Measurements from ENCODE around the gene CEP164. TPM values are rescaled to one million over a fixed set of nuclear protein-coding genes. Genes with fewer than 3 reads are reported as not detected.

Gene CEP164
- total RNA-seq, 1 experiment from 2014 or later = 43.7 TPM

DNA sequence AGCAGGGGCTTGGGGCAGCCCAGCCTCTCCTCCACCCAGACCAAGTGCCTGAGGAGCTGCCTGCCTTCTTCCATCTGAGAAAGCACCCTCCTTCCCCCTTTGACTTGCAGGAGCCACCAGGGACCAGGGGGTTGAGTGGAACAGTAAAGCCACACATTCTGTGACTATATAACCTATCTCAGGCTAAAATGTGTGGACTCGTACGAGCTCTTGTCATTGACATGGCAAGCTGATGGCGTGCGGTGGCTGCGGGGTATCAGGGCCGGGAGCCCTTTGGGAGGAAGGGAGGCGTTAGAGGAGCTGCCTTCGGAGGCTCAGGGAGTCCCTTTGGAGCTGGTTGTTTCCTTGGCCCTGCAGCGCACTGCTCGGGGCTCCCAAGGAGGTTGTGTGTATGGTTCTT lies 84.5 kb downstream of the CEP164 start:
- no peak overlapping the region for H3K9ac ChIP-seq (ENCODE audit: low read length)
- no peak overlapping the region for H3K4me3 ChIP-seq (ENCODE audit: low read length)
- intact Hi-C loops (cut with micrococcal nuclease) = no loop called here
- H2AFZ ChIP-seq (ENCODE audit: low read length) = no peak overlapping the region
- ATAC-seq = no peak
- DNase-seq = no peak
- no peak overlapping the region for H3K27ac ChIP-seq (ENCODE audit: low read length)
- H4K20me1 ChIP-seq (ENCODE audit: low read length) = no peaks in the 10 kb centered on the region
- H3K9me2 ChIP-seq (replicated peaks; ENCODE audit: low read length) = no peaks in the 10 kb centered on the region
- H3K9me3 ChIP-seq (ENCODE audit: low read length) = no peaks in the 10 kb centered on the region
- no peak overlapping the region for H3K4me2 ChIP-seq (ENCODE audit: low read length)
- CTCF ChIA-PET = no interaction called here
- no peaks in the 10 kb centered on the region for H3F3A ChIP-seq (ENCODE audit: low read length, unreplicated experiment)
- H3K27me3 ChIP-seq (ENCODE audit: low read length) = no peaks in the 10 kb centered on the region
- TF ChIP-seq, protein P1, sequence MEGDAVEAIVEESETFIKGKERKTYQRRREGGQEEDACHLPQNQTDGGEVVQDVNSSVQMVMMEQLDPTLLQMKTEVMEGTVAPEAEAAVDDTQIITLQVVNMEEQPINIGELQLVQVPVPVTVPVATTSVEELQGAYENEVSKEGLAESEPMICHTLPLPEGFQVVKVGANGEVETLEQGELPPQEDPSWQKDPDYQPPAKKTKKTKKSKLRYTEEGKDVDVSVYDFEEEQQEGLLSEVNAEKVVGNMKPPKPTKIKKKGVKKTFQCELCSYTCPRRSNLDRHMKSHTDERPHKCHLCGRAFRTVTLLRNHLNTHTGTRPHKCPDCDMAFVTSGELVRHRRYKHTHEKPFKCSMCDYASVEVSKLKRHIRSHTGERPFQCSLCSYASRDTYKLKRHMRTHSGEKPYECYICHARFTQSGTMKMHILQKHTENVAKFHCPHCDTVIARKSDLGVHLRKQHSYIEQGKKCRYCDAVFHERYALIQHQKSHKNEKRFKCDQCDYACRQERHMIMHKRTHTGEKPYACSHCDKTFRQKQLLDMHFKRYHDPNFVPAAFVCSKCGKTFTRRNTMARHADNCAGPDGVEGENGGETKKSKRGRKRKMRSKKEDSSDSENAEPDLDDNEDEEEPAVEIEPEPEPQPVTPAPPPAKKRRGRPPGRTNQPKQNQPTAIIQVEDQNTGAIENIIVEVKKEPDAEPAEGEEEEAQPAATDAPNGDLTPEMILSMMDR (conservative IDR thresholded peaks at IDR 0.05; ENCODE audit: low read depth, low read length) = no peak
- TF ChIP-seq EZH2 (IDR thresholded peaks at IDR 0.05; ENCODE audit: low read length, unreplicated experiment) (no peak), EZH2phosphoT487 (IDR thresholded peaks at IDR 0.05; ENCODE audit: borderline replicate concordance, low read length) (no peak)
- no peaks in the 10 kb centered on the region for H3K4me1 ChIP-seq (ENCODE audit: insufficient read depth, low read length)
- no peaks in the 10 kb centered on the region for H3K79me2 ChIP-seq (ENCODE audit: low read length)
- POLR2A ChIA-PET (ENCODE audit: unreplicated experiment) = no interaction called here
- TSS peak; percentile 13 for BruUV-seq (replicated peaks)
- H3K36me3 ChIP-seq (ENCODE audit: low read depth, low read length) = peaks cover 10% of the 10 kb centered on the region; the same call in 1 of the 2 replicates

DNA sequence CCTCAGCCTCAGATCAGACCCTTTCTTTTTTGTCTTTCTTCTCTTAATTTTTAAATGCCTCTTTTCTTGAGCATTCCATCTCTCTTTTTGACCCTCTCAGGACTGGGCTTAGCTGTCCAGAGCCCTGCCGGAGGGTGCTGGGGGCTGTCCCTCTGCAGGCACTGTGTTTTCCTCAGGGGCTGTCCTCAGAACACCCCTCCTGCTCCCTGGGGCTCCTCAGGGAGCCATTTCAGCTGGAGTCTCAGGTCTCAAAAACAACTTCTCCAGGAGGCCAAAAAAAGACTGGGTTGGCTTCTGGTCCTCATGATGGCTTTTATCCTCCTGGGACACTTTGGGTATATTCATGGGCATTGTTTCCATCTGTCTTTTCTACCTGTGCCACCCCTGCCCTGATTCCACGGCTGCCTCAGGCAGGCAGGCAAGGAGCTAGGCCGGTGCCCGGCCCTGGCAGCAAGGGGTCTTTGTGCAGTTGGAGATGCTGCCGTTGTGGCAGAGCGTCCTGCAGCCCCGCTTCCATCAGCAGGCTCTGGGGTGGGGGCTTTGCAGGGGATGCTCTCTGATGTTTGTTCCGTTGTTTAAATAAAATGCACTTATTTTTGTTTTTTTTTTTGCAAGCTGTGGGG lies 85.1 kb downstream of the CEP164 start:
- Histone ChIP-seq H2AFZ (ENCODE audit: low read length) (no peak overlapping the region), H3K9ac (ENCODE audit: low read length) (no peak overlapping the region), H3K4me2 (ENCODE audit: low read length) (no peak overlapping the region), H4K20me1 (ENCODE audit: low read length) (no peaks in the 10 kb centered on the region), H3K36me3 (ENCODE audit: low read depth, low read length) (peaks cover 8% of the 10 kb centered on the region; the same call in 1 of the 2 replicates), H3K4me3 (ENCODE audit: low read length) (no peak overlapping the region), H3K79me2 (ENCODE audit: low read length) (no peaks in the 10 kb centered on the region), H3K27me3 (ENCODE audit: low read length) (no peaks in the 10 kb centered on the region), H3K27ac (ENCODE audit: low read length) (no peak overlapping the region), H3K4me1 (ENCODE audit: insufficient read depth, low read length) (no peaks in the 10 kb centered on the region), H3K9me3 (ENCODE audit: low read length) (no peaks in the 10 kb centered on the region), H3F3A (ENCODE audit: low read length, unreplicated experiment) (no peaks in the 10 kb centered on the region), H3K9me2 (replicated peaks; ENCODE audit: low read length) (no peaks in the 10 kb centered on the region)
- ATAC-seq (no peak), DNase-seq (no peak)
- TF ChIP-seq EZH2phosphoT487 (IDR thresholded peaks at IDR 0.05; ENCODE audit: borderline replicate concordance, low read length) (no peak), EZH2 (IDR thresholded peaks at IDR 0.05; ENCODE audit: low read length, unreplicated experiment) (no peak)
- TF ChIP-seq, protein P1 (conservative IDR thresholded peaks at IDR 0.05; ENCODE audit: low read depth, low read length) = no peak
- POLR2A ChIA-PET (ENCODE audit: unreplicated experiment) = no interaction called here
- no TSS peak for BruUV-seq (replicated peaks)
- intact Hi-C loops (cut with micrococcal nuclease) = no loop called here
- CTCF ChIA-PET = no interaction called here

DNA sequence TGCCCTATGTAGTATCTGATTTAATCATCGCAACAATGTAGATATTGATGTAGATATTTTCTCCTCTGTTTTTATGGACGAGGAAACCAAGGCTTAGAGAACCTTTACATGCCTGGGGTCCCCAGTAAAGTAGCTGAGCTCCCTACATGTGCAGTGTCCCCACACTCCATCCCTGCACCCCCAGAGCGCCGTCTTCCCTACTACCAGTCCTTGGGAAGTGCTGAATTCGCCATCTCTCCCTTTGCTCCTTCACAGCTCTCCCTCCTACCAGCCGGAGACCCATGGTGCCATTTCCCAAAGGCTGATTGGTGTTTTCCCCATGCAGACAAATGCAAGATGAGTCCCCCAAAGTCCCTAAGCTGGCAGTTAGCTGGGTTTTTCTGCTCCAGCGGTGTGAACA lies 86.0 kb downstream of the CEP164 start:
- POLR2A ChIA-PET (ENCODE audit: unreplicated experiment) = no interaction called here
- Histone ChIP-seq H3K4me1 (ENCODE audit: insufficient read depth, low read length) (no peaks in the 10 kb centered on the region), H3K27ac (ENCODE audit: low read length) (no peak overlapping the region), H3K36me3 (ENCODE audit: low read depth, low read length) (0 out of 2 replicates have a peak, but pooled peaks cover 2% of the 10 kb centered on the region), H3K9me2 (replicated peaks; ENCODE audit: low read length) (no peaks in the 10 kb centered on the region), H3F3A (ENCODE audit: low read length, unreplicated experiment) (no peaks in the 10 kb centered on the region), H4K20me1 (ENCODE audit: low read length) (no peaks in the 10 kb centered on the region), H3K9ac (ENCODE audit: low read length) (no peak overlapping the region), H3K9me3 (ENCODE audit: low read length) (no peaks in the 10 kb centered on the region), H3K27me3 (ENCODE audit: low read length) (no peaks in the 10 kb centered on the region), H3K4me3 (ENCODE audit: low read length) (no peak overlapping the region), H2AFZ (ENCODE audit: low read length) (no peak overlapping the region), H3K79me2 (ENCODE audit: low read length) (no peaks in the 10 kb centered on the region), H3K4me2 (ENCODE audit: low read length) (no peak overlapping the region)
- TF ChIP-seq EZH2phosphoT487 (IDR thresholded peaks at IDR 0.05; ENCODE audit: borderline replicate concordance, low read length) (no peak), EZH2 (IDR thresholded peaks at IDR 0.05; ENCODE audit: low read length, unreplicated experiment) (no peak)
- TF ChIP-seq, protein P1 (conservative IDR thresholded peaks at IDR 0.05; ENCODE audit: low read depth, low read length) = no peak
- BruUV-seq (replicated peaks) = no TSS peak
- CTCF ChIA-PET = no interaction called here
- intact Hi-C loops (cut with micrococcal nuclease) = no loop called here
- DNase-seq (no peak), ATAC-seq (no peak)

Data from PC-3 (cell line).